Tibial nerve (tissue), 4 donors: ENCODE measurements around the gene SMAD6. TPM values are rescaled to one million over a fixed set of nuclear protein-coding genes. Genes with fewer than 3 reads are reported as not detected.
"Not testable (repeated sequence)": the region's sequence is repeated elsewhere in the genome, so short reads cannot be mapped to it uniquely, and the experiment has no call there.

Experiments used
- DNase-seq, 2 donors: peaks; one replicate each; pipeline ENCODE4 v3.0.0-alpha.2; 2019; ENCODE audit warnings: low spot score in 2 of 2
- H3K27ac ChIP-seq, 4 donors: fragments of 200-600 bp; sonication (generic) in 3 of 4; one replicate each; pipeline ENCODE4 v1.5.1; 2017 to 2019; ENCODE audit warnings: mild to moderate bottlenecking in 1 of 4
- H3K27me3 ChIP-seq, 2 donors: fragments of 200-600 bp; sonication (generic) in 1 of 2; one replicate each; pipeline versions ENCODE4 v1.5.1 to v1.6.0; 2017 to 2019
- H3K36me3 ChIP-seq, 3 donors: fragments of 200-600 bp; sonication (generic); one replicate each; pipeline ENCODE4 v1.5.1; 2018 to 2019
- H3K4me1 ChIP-seq, 4 donors: fragments of 200-600 bp; sonication (generic) in 3 of 4; one replicate each; pipeline ENCODE4 v1.5.1; 2017 to 2019
- H3K4me3 ChIP-seq, 4 donors: fragments of 200-600 bp; sonication (generic) in 3 of 4; one replicate each; pipeline ENCODE4 v1.5.1; 2017 to 2019; ENCODE audit warnings: mild to moderate bottlenecking in 1 of 4, moderate library complexity in 1 of 4
- H3K9me3 ChIP-seq, 4 donors: fragments of 200-600 bp; sonication (generic) in 3 of 4; one replicate each; pipeline ENCODE4 v1.5.1; 2017 to 2019
- EP300 ChIP-seq, 2 donors: sonication (generic); formaldehyde crosslinking; IDR thresholded peaks; one replicate each; pipeline ENCODE4 v1.6.1; 2017; ENCODE audit warnings: antibody characterized with exemption in 2 of 2, mild to moderate bottlenecking in 1 of 2
- POLR2A ChIP-seq, 2 donors: fragments of 450-650 bp; IDR thresholded peaks; one replicate each; pipeline ENCODE4 v1.6.1; 2017; ENCODE audit warnings: antibody characterized with exemption in 2 of 2, mild to moderate bottlenecking in 2 of 2, moderate library complexity in 2 of 2
- WGBS, 2 donors: methylation state at CpG; one replicate each; pipeline ENCODE4 v1.1.5; 2018; 5-methylcytosine and 5-hydroxymethylcytosine counted together
- total RNA-seq, 4 donors: library from RNA; depleted of rRNA; stranded (reverse); fragments of >200 nt; gene quantifications; one replicate each; pipeline ENCODE4 v1.1.0, GENCODE V29; 2016
- TF ChIP-seq, protein P1 (sequence below), 5 experiments: fragments of 200-600 bp in 3 of 5; fragments of 450-650 bp in 2 of 5; sonication (generic) in 3 of 5; IDR thresholded peaks; one replicate each; pipeline ENCODE4 v1.5.1; 2016 to 2019; ENCODE audit warnings: antibody characterized with exemption in 5 of 5, mild to moderate bottlenecking in 3 of 5, moderate library complexity in 2 of 5

The SMAD6 gene
- total RNA-seq, 4 donors from 2014 or later: 41.9 to 57.2 (median 48.6) TPM

DNA sequence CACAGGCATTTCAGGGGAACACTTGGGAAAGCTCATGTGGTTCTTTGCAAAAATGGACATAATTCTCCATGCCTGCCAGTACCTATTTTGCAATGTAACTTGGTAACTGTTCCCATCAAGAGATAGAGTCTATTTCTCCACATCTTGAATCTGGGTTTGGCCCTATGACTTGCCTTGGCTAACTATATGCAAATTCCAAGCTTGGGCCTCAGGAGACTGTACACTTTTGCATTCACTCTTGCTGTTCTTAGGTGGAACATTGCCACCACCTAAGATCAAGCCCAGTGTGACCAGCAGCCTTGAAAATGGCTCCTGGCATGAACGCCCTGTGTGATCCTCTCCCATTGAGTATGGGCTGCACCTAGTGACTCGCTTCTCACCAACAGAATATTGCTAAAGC is 19.8 kb upstream of the SMAD6 start:
- Histone ChIP-seq H3K36me3 (no peaks in the 10 kb centered on the region), H3K27ac (no peak overlapping the region), H3K4me3 (no peak overlapping the region), H3K4me1 (no peaks in the 10 kb centered on the region), H3K9me3 (peaks cover 0 to 8% (median 0%) of the 10 kb centered on the region in 4 donors), H3K27me3 (no peaks in the 10 kb centered on the region)
- no peak for DNase-seq
- TF ChIP-seq EP300 (IDR thresholded peaks at IDR 0.05): peak in 1 of 2 donors; percentile 12
- TF ChIP-seq, protein P1, sequence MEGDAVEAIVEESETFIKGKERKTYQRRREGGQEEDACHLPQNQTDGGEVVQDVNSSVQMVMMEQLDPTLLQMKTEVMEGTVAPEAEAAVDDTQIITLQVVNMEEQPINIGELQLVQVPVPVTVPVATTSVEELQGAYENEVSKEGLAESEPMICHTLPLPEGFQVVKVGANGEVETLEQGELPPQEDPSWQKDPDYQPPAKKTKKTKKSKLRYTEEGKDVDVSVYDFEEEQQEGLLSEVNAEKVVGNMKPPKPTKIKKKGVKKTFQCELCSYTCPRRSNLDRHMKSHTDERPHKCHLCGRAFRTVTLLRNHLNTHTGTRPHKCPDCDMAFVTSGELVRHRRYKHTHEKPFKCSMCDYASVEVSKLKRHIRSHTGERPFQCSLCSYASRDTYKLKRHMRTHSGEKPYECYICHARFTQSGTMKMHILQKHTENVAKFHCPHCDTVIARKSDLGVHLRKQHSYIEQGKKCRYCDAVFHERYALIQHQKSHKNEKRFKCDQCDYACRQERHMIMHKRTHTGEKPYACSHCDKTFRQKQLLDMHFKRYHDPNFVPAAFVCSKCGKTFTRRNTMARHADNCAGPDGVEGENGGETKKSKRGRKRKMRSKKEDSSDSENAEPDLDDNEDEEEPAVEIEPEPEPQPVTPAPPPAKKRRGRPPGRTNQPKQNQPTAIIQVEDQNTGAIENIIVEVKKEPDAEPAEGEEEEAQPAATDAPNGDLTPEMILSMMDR (IDR thresholded peaks at IDR 0.05): no peak
- 89 to 90% methylated on average over 2 of the region's 2 CpGs for WGBS, 2 donors

DNA sequence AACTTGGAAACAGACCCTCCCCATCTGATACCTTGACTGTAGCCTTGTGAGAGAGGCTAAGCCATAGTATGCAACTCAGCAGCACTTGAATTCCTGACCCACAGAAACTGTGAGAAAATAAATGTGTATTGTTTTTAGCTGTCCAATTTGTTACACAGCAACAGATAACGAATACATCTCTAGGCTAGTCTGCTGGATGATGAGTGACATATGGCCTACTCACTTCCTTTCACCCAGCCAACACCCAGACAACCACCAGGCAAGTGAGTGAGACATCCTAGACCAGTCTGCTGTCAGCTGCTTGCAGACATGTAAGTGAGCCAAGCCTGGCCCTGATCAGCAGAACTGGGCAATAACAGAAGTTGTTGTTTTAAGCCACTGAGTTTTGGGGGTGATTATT is 19.2 kb upstream of the SMAD6 start:
- no peaks in the 10 kb centered on the region for H3K4me1 ChIP-seq
- no peak for DNase-seq
- H3K9me3 ChIP-seq: peaks cover 0 to 8% (median 0%) of the 10 kb centered on the region in 4 donors
- no peaks in the 10 kb centered on the region for H3K36me3 ChIP-seq
- no peak overlapping the region for H3K27ac ChIP-seq
- TF ChIP-seq, protein P1 (IDR thresholded peaks at IDR 0.05): no peak
- no peak for TF ChIP-seq POLR2A (IDR thresholded peaks at IDR 0.05)
- no peak for TF ChIP-seq EP300 (IDR thresholded peaks at IDR 0.05)
- no peak overlapping the region for H3K4me3 ChIP-seq
- WGBS, 2 donors: 91 to 100% methylated on average over 1 of the region's 1 CpG
- no peaks in the 10 kb centered on the region for H3K27me3 ChIP-seq

DNA sequence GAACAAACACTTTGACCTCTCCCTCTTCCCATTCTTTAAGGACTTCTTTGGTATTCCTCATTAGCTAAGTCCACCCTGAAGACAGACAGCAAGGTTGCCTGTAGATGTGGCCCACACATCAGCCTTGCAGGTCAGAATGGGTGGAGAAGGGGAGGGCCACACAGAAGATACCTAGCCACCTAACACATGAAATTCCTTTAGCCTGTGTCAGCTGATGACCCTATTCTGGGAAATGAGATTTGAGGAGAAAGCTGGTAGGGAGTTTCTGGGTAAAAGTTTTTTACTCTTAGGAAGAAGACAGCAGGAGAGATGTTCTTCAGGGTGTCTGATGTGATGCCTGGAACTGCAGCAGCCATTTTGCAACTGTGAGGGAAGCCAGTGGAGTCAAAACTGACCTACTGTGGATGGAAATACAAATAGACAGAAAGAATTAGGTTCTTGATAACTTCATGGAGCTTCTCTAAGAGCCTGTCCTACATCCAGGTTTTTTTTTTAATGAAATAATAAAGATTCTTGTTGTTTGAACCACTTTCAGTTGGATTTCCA is 17.8 kb upstream of the SMAD6 start:
- Histone ChIP-seq H3K27ac (no peak overlapping the region), H3K4me1 (no peaks in the 10 kb centered on the region), H3K36me3 (no peaks in the 10 kb centered on the region), H3K27me3 (no peaks in the 10 kb centered on the region), H3K9me3 (peaks cover 0 to 8% (median 0%) of the 10 kb centered on the region in 4 donors), H3K4me3 (no peak overlapping the region)
- TF ChIP-seq, protein P1 (IDR thresholded peaks at IDR 0.05): no peak
- TF ChIP-seq EP300 (IDR thresholded peaks at IDR 0.05) (no peak), POLR2A (IDR thresholded peaks at IDR 0.05) (no peak)
- DNase-seq: no peak

DNA sequence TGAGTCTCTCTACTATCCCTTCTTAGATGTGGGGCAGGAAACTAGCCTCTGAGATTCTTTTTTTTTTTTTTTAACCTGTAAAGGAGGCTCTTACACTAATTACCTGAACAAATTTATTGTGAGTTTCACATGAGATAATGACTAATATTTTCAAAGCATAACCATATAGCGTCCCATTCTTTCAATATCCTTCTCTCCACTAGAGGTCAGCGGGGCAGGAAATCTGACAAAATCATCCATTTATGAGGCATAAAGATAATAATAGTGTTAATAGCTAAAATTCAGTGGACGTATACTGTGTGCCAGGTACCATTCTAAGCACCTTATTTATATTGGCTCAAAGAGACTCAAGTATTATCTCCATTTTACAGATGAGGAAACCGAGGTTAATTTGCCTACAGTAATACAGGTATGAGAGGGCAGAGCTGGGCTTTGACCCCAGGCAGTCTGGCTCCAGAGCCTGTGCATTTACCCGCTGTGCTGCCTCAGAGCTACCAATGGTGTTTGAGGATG is 16.3 kb upstream of the SMAD6 start:
- TF ChIP-seq EP300 (IDR thresholded peaks at IDR 0.05): no peak
- no peak for TF ChIP-seq POLR2A (IDR thresholded peaks at IDR 0.05)
- TF ChIP-seq, protein P1 (IDR thresholded peaks at IDR 0.05): peak in 2 of 5 experiments; percentile 5 to 12
- no peaks in the 10 kb centered on the region for H3K36me3 ChIP-seq

DNA sequence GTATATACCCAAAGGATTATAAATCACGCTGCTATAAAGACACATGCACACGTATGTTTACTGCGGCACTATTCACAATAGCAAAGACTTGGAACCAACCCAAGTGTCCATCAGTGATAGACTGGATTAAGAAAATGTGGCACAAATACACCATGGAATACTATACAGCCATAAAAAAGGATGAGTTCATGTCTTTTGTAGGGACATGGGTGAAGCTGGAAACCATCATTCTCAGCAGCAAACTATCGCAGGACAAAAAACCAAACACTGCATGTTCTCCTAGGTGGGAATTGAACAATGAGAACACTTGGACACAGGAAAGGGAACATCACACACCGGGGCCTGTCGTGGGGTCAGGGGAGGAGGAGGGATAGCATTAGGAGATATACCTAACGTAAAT is 11.1 kb upstream of the SMAD6 start:
- not testable (repeated sequence) for H3K9me3 ChIP-seq, H3K36me3 ChIP-seq, DNase-seq, H3K4me3 ChIP-seq, H3K4me1 ChIP-seq, H3K27ac ChIP-seq, H3K27me3 ChIP-seq
- 87 to 96% methylated on average over 6 to 7 of the region's 7 CpGs for WGBS, 2 donors

More for the DNA sequence above, 16.3 kb upstream of the SMAD6 start:
- no peak for DNase-seq
- 77 to 85% methylated on average over 5 of the region's 5 CpGs for WGBS, 2 donors
- Histone ChIP-seq H3K27ac (no peak overlapping the region), H3K4me3 (no peak overlapping the region), H3K27me3 (no peaks in the 10 kb centered on the region), H3K9me3 (peaks cover 0 to 8% (median 0%) of the 10 kb centered on the region in 4 donors), H3K4me1 (no peaks in the 10 kb centered on the region)

DNA sequence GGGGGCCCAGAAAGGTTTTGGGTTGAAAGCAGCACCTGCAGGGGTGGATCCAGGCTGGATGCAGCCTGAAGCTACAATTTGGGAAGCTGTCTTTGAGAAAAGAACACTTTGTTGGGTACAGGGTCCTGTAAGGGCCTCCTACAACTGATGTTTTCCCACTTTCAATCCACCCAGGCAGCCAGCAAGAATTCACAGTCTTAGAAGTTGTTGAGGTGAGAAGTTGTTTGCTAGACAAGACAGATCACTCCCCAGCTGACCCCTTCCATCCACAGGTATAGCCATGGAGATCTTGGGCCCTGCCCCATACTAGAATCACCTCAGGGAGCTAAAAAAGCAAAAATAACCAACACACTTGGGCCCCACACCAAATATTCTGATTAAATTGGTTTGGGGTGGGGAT is 10.3 kb upstream of the SMAD6 start:
- H3K4me3 ChIP-seq: no peak overlapping the region
- DNase-seq: no peak
- H3K27ac ChIP-seq: no peak overlapping the region
- TF ChIP-seq POLR2A (IDR thresholded peaks at IDR 0.05): no peak
- TF ChIP-seq, protein P1 (IDR thresholded peaks at IDR 0.05): no peak
- no peaks in the 10 kb centered on the region for H3K36me3 ChIP-seq
- H3K27me3 ChIP-seq: no peaks in the 10 kb centered on the region
- H3K4me1 ChIP-seq: no peaks in the 10 kb centered on the region
- H3K9me3 ChIP-seq: no peaks in the 10 kb centered on the region
